Vagina (tissue), 2 donors: ENCODE data around the gene TFE3.

Experiments used
- CTCF ChIP-seq, 3 experiments: fragments of 450-650 bp in 2 of 3; fragments of 200-600 bp in 1 of 3; sonication (generic) in 1 of 3; IDR thresholded peaks; one replicate each; pipeline ENCODE4 v1.5.1; 2017 to 2019; ENCODE audit warnings: antibody characterized with exemption in 3 of 3, mild to moderate bottlenecking in 2 of 3, moderate library complexity in 2 of 3
- POLR2A ChIP-seq, 2 donors: fragments of 450-650 bp; IDR thresholded peaks; one replicate each; pipeline ENCODE4 v1.6.1; 2017; ENCODE audit warnings: antibody characterized with exemption in 2 of 2, mild to moderate bottlenecking in 2 of 2, moderate library complexity in 2 of 2
- POLR2AphosphoS5 ChIP-seq, 2 donors: sonication (generic); formaldehyde crosslinking; IDR thresholded peaks; one replicate each; pipeline ENCODE4 v1.9.0; 2017; ENCODE audit warnings: antibody characterized with exemption in 2 of 2, mild to moderate bottlenecking in 2 of 2, low read depth in 1 of 2; ENCODE audit not compliant: insufficient read depth in 1 of 2

DNA sequence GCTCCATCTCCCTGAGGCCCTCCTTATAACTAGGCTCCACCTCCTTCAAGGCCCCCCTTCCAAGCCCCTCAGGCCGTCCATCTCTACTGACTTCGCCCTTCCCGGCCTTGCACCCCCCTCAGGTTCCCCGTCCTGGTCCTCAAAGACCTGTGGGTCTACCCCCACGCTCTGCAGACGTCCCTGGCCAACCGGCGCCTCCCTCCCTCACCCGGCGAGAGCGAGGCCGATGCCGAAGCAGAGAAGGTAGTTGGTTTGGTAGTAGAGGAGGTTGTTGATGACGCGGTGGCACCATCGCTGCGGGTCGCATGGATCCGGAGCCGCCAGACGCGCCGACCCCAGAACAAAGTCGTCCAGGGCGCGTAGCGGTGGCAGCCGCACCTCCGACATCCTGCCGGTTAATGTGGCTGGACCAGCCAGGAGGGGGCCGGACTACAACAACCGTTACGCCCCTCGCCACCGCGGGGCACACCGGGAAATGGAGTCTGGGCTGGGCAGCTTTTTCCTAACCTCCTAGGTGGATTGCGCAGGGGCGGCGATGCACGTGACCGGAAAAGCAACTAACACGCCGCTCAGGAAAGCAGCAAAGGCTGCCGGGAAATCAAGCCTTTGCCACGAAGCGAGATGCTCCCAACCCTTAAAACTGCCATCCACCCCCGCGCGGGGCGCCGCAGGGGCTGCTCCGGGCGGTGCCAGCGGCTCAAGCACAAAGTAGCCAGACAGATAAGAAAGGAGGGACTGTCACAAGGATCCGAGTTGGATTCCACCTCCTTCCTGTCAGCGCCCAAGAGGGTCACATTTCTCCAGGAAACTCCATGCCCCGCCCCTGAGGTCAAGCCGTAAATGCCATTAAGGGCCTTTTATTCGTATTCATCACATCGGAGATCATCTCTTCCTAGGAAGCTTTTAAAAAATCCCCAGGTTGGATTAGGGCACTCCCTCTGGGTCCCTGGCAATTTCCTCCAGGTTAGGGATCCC lies 30.7 kb upstream of the TFE3 start, which contains the start of gene PRAF2:
- TF ChIP-seq POLR2AphosphoS5 (IDR thresholded peaks at IDR 0.05; ENCODE audit: insufficient read depth in 1 of 2, low read depth in 1 of 2): peak; percentile 90 to 92
- no peak for TF ChIP-seq CTCF (IDR thresholded peaks at IDR 0.05)
- TF ChIP-seq POLR2A (IDR thresholded peaks at IDR 0.05): peak in 1 of 2 donors; percentile 46
